Fibroblast of the aortic adventitia (primary cell): ENCODE data around the gene NPAS1. TPM values are rescaled to one million over a fixed set of nuclear protein-coding genes. Genes with fewer than 3 reads are reported as not detected.

ENCODE experiments used
- DNase-seq: peaks from one replicate; pipeline ENCODE4 v3.0.0-alpha.2; 2010; ENCODE audit warnings: low read depth
- H3K4me3 ChIP-seq: 2 replicates; pipeline ENCODE4 v1.5.1; 2011; ENCODE audit warnings: low read depth, mild to moderate bottlenecking, control low read depth, low read length, moderate library complexity
- CTCF ChIP-seq: IDR thresholded peaks from 2 replicates; pipeline ENCODE4 v1.5.1; 2011; ENCODE audit warnings: mild to moderate bottlenecking, low read length, control low read depth, inconsistent platforms; ENCODE audit not compliant: insufficient read depth
- total RNA-seq: library from RNA; depleted of rRNA; stranded (reverse); fragments of >200 nt; gene quantifications from 2 replicates; pipeline ENCODE4 v1.2.3, GENCODE V29; 2012; ENCODE audit warnings: low replicate concordance

NPAS1 gene
- total RNA-seq, 1 donor: 2.1 TPM

DNA sequence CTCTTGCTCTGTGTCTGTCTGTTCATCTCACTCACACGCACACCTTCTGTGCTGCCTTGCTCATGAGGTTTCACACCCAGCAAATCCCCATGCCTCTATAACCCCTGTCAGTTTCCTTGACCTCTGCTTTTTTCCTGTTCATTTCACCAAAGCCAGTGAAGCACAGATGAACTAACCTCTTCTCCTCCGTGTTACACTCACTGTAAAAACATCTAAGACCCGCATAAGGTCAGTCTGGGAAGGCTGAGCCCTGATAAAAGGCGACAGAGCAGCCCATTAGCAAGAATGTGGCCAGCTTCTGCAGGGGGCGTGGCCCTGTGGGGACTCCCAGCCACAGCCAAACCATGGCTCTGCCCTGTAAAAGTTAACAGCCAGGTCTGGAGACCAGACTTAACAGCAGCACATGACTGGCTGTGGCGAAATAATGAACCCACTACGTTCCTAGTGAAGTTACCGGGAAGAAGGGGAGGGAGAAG lies 42.8 kb upstream of the NPAS1 start:
- DNase-seq: peak; percentile 86
- no peak for TF ChIP-seq CTCF
- H3K4me3 ChIP-seq: peak overlapping the region; percentile 5

- no peak for DNase-seq
- no peak for TF ChIP-seq CTCF
These were observed 42.1 kb upstream of the NPAS1 start for GRCh38 chr19:46977548-46977947.

DNA sequence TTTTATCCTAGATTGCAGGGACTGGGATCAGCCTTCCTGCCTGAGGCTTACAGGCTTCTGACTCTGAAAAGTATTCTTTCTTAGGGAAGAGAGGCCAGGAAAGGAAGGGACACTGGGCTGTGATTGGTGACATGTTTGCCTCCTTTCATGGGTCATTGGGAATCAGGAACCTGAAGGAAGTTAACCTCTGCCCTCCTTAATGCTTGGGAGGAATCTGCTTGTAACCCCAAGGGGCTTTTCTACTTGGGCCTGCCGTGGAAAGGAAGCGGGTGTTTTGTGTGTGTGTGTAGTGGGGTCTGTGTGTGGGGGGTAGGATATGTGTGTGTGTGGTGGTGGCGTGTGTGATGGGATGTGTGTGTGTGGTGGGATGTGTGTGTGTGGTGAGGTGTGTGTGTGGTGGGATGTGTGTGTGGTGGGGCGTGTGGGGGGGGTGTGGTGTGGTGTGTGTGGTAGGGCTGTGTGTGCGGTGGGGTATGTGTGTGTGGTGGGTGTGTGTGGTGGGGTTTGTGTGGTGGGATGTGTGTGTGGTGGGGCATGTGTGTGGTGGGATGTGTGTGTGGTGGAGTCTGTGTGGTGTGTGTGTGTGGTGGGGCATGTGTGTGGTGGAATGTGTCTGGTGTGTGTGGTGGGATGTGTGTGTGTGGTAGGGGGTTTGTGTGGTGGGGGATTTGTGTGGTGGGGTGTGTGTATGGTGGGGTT lies 41.3 kb upstream of the NPAS1 start:
- no peak overlapping the region for H3K4me3 ChIP-seq
- TF ChIP-seq CTCF: no peak
- no peak for DNase-seq

More at GRCh38 chr19:46977548-46977947, 42.1 kb upstream of the NPAS1 start:
- H3K4me3 ChIP-seq: no peak overlapping the region

GRCh38 chr19:46979126-46980105 lies 40.2 kb upstream of the NPAS1 start:
- no peak overlapping the region for H3K4me3 ChIP-seq
- TF ChIP-seq CTCF: no peak
- no peak for DNase-seq

GRCh38 chr19:46980761-46981160 lies 38.9 kb upstream of the NPAS1 start:
- no peak for DNase-seq
- H3K4me3 ChIP-seq: no peak overlapping the region
- no peak for TF ChIP-seq CTCF

GRCh38 chr19:46981286-46981945 lies 38.2 kb upstream of the NPAS1 start:
- TF ChIP-seq CTCF: no peak
- DNase-seq: no peak
- H3K4me3 ChIP-seq: no peak overlapping the region
